HG02610 (cell line): Measurements from ENCODE around the gene CNTF.
"Not testable (repeated sequence)": the region's sequence is repeated elsewhere in the genome, so short reads cannot be mapped to it uniquely, and the experiment has no call there.

Experiments
- ATAC-seq: cut with Tn5 transposase; IDR thresholded peaks from one replicate; pipeline ENCODE4 v1.9.1; 2021; ENCODE audit warnings: mild to moderate bottlenecking, moderate library complexity; ENCODE audit not compliant: unreplicated experiment

Gene CNTF

GRCh38 chr11:58622344-58622743 is at the start of gene CNTF:
Gene CNTF (plus strand): TSS chr11:58622665. CDS start chr11:58622753, 88 bp downstream.
- ATAC-seq: no peak

GRCh38 chr11:58572906-58573305 is 49.6 kb upstream of the CNTF start:
- ATAC-seq: not testable (repeated sequence)

GRCh38 chr11:58573451-58574104 is 48.9 kb upstream of the CNTF start:
- peak; percentile 27 for ATAC-seq

- ATAC-seq: no peak
These were observed 47.6 kb upstream of the CNTF start for GRCh38 chr11:58574881-58575280.

- no peak for ATAC-seq
These were observed 47.0 kb upstream of the CNTF start, which contains the start of gene LPXN for GRCh38 chr11:58575377-58576020. Gene LPXN (minus strand): TSS chr11:58575856. CDS start chr11:58575772, 84 bp downstream.

- ATAC-seq: no peak
These were observed 45.5 kb upstream of the CNTF start for GRCh38 chr11:58576887-58577471.

- ATAC-seq: peak; percentile 50
These were observed 44.8 kb upstream of the CNTF start for GRCh38 chr11:58577555-58578135.

GRCh38 chr11:58578136-58578634 is 44.3 kb upstream of the CNTF start:
- ATAC-seq: no peak

- ATAC-seq: peak; percentile 38
These were observed 43.8 kb upstream of the CNTF start, which contains the start of gene ZFP91 for GRCh38 chr11:58578635-58579191. Gene ZFP91 (plus strand): TSS chr11:58579063. CDS start chr11:58579282, 219 bp downstream.

GRCh38 chr11:58579192-58580129 is 43.0 kb upstream of the CNTF start:
- peak; percentile 32 for ATAC-seq

GRCh38 chr11:58580311-58580710 is 42.2 kb upstream of the CNTF start:
- no peak for ATAC-seq

GRCh38 chr11:58582437-58582836 is 40.0 kb upstream of the CNTF start:
- no peak for ATAC-seq

GRCh38 chr11:58586998-58587397 is 35.5 kb upstream of the CNTF start:
- ATAC-seq: no peak

GRCh38 chr11:58591659-58592058 is 30.8 kb upstream of the CNTF start:
- ATAC-seq: no peak

- no peak for ATAC-seq
These were observed 29.5 kb upstream of the CNTF start for GRCh38 chr11:58592760-58593472.

- no peak for ATAC-seq
These were observed 27.6 kb upstream of the CNTF start for GRCh38 chr11:58594826-58595225.

GRCh38 chr11:58596621-58597020 is 25.8 kb upstream of the CNTF start:
- ATAC-seq: no peak

GRCh38 chr11:58597486-58598144 is 24.9 kb upstream of the CNTF start:
- no peak for ATAC-seq

- no peak for ATAC-seq
These were observed 22.0 kb upstream of the CNTF start for GRCh38 chr11:58600510-58600909.
